GM18517 (cell line): Measurements from ENCODE around the gene CSGALNACT2.
"Not testable (repeated sequence)": the region's sequence is repeated elsewhere in the genome, so short reads cannot be mapped to it uniquely, and the experiment has no call there.

ENCODE experiments used
- ATAC-seq: cut with Tn5 transposase; IDR thresholded peaks from one replicate; pipeline ENCODE4 v1.9.1; 2021; ENCODE audit warnings: mild to moderate bottlenecking, moderate library complexity; ENCODE audit not compliant: unreplicated experiment

Gene CSGALNACT2

DNA sequence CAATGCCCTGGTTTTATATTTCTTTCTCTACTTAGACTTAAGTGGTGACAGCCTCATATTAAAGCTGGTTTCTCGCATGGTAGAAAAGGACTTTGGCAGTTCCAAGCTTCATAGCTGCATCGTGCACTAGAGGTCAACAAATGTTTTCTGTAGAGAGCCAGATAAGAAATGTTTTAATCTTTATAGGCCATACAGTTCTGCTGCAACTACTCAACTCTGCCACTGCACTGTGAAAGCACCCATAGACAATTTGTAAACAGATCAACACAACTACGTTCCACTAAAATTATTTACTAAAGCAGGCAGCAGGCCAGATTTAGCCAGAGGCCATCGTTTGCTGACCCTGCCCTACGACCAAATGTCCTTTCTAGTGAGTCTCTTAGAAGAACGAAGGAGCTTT is 36.7 kb downstream of the CSGALNACT2 start:
- ATAC-seq = no peak

DNA sequence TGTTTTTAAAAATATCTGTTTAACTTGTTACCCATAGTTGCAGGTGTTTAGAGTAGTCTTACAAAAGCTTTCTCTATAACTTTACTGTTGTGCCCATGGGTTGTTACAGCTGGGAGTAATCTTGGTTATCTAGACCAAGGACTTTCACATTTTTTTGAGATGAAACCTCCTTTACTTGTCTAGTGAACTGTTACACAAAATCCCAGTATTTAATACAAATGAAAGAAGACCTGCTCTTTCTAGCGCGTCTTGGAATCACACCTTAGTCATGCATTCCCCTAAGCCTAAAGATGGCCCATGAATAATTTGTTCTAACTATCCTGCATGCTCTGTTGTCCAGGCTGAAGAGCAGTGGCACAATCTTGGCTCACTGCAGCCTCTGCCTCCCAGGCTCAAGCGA is 38.0 kb downstream of the CSGALNACT2 start:
- ATAC-seq = no peak

DNA sequence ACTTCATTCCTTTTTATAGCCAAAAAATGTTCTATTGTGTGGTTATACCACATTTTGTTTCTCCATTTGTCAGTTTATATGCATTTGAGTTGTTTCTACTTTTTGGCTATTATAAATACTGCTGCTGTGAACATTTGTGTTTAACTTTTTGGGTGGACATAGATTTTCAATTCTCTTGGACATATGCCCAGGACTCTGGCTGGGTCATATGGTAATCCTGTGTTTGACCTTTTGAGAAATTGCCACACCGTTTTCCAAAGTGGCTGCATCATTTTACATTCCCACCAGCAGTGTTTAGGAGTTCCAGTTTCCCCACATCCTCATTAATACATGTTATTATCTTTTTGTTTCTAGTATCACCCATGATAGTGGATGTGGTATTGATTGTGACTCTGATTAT is 39.4 kb downstream of the CSGALNACT2 start:
- ATAC-seq = no peak

DNA sequence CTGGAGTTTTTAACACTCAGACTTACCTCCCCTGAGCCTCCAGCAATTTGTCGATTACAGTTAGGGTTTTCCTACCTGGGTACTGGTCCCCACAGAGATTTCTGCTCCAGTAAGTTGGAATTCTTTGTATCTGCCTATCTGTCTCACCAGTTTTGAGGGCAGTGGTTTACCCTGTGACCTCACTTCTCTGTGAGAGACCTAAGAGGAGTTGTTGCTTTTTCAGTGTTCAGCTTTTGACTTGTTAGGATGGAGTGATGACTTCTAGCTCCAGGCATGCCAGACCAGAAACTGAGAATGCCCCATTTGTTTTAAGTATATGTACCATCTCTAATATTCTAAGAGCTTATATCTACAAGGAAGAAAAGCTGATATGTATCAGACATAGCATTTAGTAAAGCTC is 42.9 kb downstream of the CSGALNACT2 start:
- no peak for ATAC-seq

DNA sequence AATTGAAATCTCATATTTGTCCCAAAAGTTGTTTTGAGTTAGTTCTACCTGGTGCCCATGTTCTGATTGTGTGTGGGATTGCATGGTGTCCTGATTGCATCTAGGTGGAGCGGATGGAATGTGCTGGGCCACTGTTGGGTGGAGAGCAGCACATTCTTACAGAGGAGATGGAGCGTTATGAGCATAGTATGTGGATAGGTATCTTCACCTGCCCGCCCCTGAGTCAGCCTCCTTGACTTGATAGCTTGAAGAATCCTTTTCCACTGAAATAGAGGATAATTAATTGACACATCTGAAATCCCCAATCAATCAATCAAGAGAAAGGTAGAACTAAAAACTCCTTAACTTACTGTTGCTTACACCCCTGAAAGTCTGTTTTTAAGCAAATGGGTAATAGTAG is 45.5 kb downstream of the CSGALNACT2 start:
- ATAC-seq = not testable (repeated sequence)

DNA sequence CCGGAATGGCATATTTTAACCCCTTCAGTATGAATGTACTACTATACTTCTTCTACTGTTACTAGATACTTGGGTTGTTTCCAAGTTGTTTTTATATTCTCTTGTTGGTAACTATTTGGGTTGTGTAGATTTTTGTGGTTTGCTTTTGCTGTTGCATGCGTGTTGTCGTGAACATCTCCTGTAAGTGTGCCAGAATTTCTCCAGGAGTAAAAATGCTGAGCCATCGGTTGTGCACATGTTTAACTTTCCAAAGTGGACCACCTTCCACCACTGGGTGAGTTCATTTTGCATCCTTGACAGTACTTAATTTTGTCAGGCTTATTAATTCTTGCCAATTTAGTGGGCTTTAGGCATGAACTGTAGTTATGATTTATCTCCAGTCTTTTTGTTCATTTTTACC is 47.9 kb downstream of the CSGALNACT2 start:
- no peak for ATAC-seq

DNA sequence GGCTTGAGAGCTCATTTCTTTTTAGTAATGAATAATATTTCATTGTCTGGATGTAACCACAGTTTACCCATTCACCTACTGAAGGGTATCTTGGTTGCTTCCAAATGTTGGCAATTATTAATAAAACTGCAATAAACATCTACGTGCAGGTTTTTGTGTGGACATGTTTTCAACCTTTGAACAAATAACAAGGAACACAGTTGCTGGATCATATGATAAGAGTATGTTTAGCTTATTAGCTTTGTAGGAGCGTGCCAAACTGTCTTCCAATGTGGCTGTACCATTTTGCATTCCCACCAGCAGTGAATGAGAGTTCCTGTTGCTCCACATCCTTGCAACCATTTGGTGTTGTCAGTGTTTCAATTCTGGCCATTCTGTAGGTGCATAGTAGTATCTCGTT is 49.0 kb downstream of the CSGALNACT2 start:
- no peak for ATAC-seq

GRCh38 chr10:43188702-43189101 is 50.5 kb downstream of the CSGALNACT2 start:
- no peak for ATAC-seq

- no peak for ATAC-seq
Measured at GRCh38 chr10:43190289-43190688, 52.0 kb downstream of the CSGALNACT2 start.

DNA sequence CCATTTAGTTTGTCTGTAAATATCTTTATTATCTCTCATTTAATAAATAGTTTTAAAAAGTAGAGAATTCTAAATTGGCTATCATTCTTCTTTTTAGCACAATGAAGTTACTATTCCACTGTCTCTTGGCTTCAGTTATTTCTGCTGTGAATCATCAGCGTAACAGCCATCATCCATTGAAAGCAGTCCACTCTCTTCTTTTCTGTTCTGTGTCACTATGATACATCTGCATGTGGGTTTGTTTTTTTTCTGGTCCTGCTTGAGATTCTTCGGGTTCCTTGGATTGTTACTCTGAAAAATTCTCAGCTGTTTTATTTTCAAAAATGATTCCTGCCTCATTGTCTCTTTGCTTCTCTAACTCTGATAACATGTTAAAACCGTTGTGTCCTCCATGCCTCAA is 52.5 kb downstream of the CSGALNACT2 start:
- no peak for ATAC-seq

DNA sequence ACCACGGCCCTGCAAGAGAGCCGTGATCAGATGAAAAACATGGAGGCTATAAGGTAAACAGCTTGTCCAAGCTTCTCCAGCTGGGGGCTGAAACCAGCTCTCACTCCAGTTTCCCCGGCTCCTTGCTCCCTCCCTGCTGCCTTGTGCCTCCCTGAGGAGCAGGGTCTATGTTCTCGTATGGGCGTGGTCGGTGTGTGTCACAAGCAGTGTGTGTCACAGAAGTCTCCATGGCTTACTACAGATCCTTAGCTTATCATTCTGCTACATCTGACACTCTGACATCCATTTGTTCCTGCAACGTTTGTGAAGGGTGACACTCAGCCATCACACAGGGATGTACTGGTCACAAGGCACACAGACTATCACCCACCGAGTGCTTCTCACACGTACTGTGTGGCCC is 54.6 kb downstream of the CSGALNACT2 start:
- no peak for ATAC-seq

DNA sequence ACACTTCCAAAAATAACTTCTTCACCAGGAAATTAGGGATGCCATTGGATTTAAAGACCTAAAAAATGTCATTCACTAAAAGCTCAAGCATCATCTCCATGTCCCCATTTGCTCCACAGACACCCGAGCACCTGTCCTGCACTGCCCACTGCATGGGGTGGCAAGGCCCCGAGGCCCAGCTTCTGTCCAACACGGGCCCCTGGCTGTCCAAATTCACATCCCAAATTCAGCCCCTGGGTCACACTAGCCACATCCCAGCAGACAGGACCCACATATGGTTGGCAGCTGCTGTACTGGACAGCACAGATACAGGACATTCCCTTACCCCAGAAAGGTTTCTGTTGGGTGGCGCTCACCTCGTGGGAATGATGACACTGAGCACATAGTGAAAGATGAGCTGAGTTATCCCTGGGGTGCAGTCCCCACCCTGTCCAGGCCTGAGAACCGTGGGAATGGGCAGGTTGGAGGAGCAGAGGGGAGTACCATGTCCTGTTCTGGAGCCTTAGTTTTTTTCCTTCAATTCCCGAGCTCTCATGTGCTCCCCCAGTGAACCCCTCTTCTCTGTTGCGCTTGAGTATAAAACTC is 55.3 kb downstream of the CSGALNACT2 start:
- no peak for ATAC-seq

- ATAC-seq = no peak
Measured at GRCh38 chr10:43194266-43194665, 56.0 kb downstream of the CSGALNACT2 start.

GRCh38 chr10:43194859-43195258 is 56.6 kb downstream of the CSGALNACT2 start:
- ATAC-seq = no peak

DNA sequence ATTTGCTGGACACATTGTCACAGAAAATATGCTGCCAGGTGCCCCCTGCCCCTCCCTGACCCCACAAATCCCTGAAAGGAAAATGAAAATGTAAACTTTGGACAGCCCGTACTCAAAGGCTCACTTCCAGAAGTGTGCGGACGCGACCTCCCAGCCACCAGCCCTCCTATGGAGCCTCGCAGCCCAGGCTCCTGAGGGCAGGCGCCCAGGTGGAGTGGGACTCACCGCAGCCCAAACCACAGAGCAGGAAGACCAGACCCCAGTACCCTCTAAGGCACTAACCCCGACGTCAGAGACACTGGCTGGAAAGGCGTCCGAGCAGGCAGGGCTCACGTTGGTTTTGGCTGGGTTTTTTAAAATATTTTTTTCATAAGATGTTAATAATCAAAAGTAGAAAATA is 57.3 kb downstream of the CSGALNACT2 start:
- ATAC-seq = no peak

DNA sequence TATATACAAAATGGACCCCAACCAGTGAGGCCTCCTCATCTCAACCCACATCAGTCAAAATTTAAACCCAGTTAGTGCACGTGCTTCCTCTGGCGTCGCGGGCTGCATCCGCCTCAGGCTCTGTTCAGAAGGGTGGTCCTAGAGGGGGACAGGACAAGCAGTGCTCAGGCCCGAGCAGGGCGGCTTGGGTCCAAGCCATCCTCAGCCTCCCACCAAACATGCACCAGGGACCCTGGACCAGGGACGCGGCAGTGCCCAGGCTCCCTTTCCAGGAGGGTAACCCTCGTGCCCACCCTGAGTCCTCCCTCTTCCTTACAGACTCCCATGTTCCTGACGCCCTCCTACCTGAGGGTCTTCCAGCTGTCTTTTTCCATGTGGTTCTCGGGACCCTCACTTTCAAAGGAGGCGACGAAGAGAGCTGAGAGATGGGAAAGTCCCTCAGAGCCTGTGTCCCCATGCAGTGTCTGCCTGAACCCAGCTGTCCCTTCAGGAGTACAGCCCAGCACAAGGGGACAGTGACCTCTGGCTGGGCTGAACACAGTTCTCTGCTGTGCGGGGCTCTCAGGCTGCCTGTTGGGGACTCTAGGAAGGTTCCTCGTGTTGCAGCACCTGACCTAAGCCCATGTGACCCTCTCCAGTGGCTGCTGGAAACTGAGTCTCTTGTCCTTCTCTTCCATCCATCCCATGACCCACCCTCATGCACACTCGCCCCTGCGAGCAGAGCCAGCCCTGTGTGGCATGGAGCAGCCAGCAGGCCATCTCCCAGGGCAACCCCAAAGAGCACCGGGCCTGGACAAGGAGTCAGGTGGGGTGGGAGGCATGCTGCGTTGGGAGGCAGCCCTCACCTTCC is 58.1 kb downstream of the CSGALNACT2 start:
- ATAC-seq = no peak

GRCh38 chr10:43196981-43197833 is 59.0 kb downstream of the CSGALNACT2 start:
- no peak for ATAC-seq

GRCh38 chr10:43197834-43198681 is 59.8 kb downstream of the CSGALNACT2 start:
- ATAC-seq = no peak

DNA sequence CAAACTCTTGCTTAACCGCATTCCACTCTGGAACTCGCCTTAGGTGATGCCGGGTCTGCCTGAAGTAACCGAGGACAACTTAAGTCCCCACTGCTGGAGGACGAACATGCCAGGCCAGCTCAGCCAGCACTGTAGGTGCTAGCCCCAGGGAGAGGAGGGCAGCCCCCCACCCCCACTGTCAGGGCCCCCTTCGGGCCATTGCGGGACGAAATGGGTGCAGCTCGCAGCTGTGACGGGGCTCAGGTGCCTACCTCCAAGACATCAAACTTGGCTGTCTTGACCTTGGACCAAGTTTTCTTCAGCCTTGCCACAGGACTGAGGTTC is 60.4 kb downstream of the CSGALNACT2 start:
- ATAC-seq = no peak

- no peak for ATAC-seq
Measured at GRCh38 chr10:43199088-43199683, 60.9 kb downstream of the CSGALNACT2 start.
